GM12801 (cell line): ENCODE data around the gene BRIX1.

Experiments used
- TF ChIP-seq, protein P1 (sequence below): IDR thresholded peaks from one replicate; pipeline ENCODE4 v1.5.1; 2011; ENCODE audit warnings: control low read depth; ENCODE audit not compliant: insufficient read length; ENCODE audit errors: extremely low read depth

The BRIX1 gene

DNA sequence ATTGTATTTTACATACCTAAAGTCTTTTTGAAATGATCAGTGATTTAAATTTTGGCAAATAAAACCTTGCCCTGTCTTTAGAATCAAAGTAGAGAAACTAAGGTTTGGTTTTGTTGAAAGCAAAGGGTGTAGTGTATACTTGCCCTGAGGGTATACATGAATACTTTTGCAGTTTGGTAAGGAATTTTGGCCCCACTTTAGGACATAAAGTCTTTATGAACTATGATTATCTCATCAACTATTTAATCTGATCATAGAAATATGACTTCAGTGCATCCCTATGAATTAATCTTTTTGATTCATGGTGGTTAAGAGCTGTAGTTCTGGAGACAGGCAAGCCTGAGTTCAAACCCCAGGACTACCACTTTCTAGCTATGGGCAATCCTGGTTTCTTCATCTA is 17.9 kb upstream of the BRIX1 start:
- TF ChIP-seq, protein P1, sequence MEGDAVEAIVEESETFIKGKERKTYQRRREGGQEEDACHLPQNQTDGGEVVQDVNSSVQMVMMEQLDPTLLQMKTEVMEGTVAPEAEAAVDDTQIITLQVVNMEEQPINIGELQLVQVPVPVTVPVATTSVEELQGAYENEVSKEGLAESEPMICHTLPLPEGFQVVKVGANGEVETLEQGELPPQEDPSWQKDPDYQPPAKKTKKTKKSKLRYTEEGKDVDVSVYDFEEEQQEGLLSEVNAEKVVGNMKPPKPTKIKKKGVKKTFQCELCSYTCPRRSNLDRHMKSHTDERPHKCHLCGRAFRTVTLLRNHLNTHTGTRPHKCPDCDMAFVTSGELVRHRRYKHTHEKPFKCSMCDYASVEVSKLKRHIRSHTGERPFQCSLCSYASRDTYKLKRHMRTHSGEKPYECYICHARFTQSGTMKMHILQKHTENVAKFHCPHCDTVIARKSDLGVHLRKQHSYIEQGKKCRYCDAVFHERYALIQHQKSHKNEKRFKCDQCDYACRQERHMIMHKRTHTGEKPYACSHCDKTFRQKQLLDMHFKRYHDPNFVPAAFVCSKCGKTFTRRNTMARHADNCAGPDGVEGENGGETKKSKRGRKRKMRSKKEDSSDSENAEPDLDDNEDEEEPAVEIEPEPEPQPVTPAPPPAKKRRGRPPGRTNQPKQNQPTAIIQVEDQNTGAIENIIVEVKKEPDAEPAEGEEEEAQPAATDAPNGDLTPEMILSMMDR = no peak

DNA sequence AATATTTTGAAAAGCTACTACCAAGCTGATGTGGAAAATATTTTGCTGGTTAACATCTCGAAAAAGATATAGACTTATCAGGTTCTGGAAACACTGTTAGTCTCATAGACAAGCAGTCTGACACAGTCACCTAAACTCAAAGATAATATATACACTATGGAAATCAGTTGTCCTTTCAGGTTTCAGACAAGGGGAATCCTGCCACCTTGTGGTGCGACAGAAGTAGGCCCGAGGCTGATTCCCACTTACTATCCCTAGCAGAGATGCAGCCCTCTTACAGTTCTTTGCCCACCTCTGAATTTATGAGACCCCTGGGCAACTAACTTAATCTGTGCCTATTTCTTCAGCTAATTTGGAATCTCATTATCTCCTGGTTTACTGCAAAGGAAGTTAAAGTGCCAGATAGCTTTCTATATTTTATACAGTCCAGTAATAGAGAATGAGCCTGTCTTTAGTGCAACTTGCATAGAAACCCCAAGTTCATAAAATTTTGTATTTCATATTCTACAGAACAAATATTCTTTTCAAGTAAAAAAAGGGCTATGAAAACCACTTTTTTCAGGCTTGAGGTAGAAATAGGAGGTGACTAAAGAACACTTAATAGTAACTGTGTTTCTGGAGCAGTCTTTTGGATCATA is 17.1 kb upstream of the BRIX1 start:
- TF ChIP-seq, protein P1 = no peak

DNA sequence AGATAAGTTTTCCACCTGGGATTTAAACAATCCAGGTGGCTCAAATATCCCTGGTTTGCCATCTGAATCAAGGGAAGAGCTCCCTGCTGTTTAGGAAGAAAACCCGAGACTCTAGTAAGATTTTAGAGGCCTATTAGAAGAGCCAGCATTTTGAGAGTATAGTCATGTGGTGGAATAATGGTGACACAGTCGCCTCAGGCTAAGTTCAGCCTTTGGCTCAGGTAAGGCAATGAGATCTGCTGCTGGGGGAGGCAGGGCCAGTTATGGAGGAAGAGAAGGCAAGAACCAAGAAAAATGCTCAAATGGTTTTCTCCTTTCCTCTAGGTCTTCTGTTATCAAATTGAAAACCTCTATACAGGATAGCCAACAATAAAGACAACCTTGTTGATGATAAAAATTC is 16.4 kb upstream of the BRIX1 start:
- TF ChIP-seq, protein P1 = no peak

DNA sequence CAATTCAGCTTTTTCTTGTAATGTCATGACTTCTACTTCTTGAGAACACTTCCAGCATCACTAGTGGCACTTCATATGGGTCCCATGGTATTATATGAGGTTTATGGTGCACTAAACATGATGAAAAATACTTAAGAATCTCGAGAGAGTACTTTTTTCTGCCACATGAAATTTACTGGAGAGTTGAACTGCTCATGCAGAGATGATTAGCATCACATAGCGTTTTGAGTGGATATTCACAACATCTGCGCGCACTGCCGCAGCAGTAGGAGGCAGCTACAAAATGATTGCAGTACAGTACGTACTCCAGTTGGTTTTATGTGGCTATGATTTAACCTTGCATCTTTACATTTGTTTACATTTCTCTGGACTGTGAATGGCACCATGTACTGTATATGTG is 14.9 kb upstream of the BRIX1 start:
- TF ChIP-seq, protein P1 = no peak

DNA sequence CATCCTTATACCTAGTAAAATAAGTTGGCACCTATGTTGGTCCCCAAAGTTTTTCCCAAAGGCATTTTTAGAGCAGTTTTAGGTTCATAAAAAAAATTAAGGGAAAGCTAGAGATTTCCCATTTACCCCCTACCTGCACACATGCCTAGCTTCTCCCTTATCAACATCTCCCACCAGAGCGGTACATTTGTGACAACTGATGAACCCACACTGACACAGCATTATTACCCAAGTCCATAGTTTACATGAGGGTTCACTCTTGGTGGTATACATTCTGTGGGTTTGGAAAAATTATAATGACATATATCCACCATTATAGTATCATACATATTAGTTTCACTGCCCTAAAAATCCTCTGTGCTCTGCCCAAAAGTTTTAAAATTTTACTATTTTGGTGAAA is 12.3 kb upstream of the BRIX1 start:
- TF ChIP-seq, protein P1 = no peak

DNA sequence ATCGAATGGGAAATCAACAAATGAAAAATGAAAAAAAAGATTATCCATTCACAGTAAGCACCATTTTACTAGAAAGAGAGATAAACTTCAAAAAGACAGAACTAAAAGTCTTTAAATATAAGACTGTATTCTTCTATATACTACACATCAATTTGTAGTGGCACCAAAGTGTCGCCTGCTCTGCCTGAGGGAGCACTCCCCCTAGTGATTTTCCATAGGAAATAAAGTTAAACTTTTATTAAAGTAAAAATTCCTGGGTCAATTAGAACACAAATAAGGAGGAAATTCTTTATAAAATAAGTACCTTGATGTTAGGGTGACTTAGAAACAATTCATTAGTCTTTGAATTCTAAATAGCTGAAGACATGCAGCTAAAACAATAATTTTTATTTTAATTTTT is 9.9 kb upstream of the BRIX1 start:
- TF ChIP-seq, protein P1 = no peak

DNA sequence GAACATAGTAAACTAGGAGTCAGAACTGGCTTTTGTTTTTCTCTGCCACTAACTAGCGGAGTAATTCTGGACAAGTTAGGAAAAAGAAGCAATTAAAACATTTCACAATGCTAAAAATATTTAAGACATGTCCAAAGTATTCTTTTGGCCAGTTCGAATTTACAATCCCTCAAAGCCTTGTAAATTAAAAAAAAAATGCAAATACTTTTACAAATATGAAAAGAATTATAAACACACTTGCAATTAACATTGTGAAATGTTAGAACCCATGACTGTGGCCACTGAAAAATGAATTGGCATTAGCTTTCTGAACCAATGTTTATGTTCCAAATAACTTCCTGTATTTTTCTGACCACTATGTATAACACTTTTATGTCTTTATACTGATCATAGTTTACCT is 2.4 kb upstream of the BRIX1 start:
- TF ChIP-seq, protein P1 = no peak
